HG03045 (cell line): ENCODE measurements around the gene KLHL18.
"Not testable (repeated sequence)": the region's sequence is repeated elsewhere in the genome, so short reads cannot be mapped to it uniquely, and the experiment has no call there.

Experiments used
- ATAC-seq: cut with Tn5 transposase; IDR thresholded peaks from one replicate; pipeline ENCODE4 v1.9.1; 2021; ENCODE audit warnings: mild to moderate bottlenecking, moderate library complexity; ENCODE audit not compliant: unreplicated experiment

Gene KLHL18

DNA sequence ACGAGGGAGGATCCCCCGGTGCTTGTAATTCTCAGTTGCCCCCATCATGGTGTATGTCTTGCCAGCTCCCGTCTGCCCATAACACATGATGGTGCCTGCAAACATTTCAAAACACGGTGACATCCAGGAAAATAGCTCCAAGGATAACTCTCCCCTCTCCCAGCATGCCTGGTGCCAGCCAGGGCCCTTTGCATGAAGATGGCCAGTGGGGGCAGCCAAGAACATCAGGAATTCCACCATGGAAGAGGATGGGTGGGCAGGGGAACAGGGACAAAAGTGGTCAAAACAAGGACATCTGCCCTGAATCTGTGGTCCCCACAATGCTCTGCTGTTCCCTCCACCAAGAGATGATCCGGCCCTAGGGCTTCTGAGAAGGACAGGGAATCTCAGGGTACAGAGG, 9.2 kb upstream of the KLHL18 start:
- ATAC-seq, result no peak

DNA sequence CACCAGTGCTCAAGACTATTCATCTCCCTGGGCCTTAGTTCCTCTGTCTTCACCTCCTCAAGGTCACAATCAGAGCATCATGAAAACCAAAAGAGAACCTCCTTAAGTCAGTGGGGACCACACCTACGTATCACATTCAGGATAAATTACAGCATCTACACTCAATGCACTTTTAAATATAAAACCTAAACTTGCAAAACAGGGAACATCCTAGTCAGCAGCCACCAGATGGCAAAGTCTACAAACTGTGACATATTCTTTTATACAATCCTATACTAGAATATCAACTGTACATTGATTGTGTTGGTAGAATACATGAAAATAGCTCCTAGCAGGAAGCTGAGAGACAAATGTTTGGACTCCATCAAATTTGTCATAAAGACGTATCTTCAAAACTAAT, 8.1 kb upstream of the KLHL18 start:
- no peak for ATAC-seq

DNA sequence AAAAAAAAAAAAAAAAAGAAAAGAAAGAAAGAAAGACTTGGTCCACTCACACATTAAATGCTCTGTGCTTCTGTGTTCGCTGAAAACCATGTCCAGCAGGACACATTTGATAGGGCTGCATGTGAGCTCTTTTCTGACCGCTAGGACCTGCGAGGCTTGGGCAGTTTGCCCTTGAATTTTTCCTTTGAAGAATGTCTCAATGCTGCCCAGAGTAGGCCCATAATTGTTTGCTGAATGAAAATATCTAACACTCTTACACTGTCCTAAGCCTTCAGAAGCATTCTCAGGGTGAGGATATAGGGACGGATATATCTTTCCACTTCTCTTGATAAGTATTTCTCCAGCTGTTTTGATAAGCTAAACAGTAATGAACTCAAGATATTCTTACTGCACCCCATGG, 6.2 kb upstream of the KLHL18 start:
- ATAC-seq, result no peak

DNA sequence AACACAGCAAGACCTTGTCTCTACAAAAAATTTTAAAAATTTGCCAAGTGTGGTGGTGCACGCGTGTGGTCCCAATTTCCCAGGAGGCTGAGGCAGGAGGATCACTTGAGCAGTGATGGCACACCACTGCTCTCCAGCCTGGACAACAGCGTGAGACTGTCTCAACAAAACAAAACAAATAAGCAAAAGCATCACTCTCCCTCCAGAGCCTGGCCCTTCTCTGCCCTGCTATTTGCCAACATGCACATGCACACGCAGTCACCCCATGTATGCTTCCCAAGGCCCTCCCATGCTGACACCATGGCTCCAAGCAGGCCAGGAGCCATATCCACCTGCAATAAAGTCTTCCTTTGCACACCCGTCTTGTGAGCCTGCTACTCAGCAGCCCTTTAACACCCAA, 2.2 kb upstream of the KLHL18 start:
- ATAC-seq, result no peak

DNA sequence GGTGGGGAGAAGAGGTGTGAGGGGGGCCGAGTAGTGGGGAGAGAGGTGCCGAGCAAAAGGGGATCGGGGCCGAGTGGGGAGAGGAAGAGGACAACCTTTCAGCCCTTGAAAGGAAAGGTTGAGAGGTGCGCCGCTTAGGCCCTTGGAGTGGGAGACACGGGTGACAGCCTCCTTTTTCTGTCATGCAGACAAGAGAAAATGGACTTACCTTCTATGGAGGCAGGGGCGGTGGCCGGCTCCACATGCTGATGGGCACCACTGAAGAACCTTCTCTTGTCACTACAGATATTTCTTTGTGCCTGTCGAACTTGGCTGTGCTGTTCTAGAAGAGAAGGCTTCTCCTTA, 421 bp downstream of the KLHL18 start:
- ATAC-seq, result no peak

DNA sequence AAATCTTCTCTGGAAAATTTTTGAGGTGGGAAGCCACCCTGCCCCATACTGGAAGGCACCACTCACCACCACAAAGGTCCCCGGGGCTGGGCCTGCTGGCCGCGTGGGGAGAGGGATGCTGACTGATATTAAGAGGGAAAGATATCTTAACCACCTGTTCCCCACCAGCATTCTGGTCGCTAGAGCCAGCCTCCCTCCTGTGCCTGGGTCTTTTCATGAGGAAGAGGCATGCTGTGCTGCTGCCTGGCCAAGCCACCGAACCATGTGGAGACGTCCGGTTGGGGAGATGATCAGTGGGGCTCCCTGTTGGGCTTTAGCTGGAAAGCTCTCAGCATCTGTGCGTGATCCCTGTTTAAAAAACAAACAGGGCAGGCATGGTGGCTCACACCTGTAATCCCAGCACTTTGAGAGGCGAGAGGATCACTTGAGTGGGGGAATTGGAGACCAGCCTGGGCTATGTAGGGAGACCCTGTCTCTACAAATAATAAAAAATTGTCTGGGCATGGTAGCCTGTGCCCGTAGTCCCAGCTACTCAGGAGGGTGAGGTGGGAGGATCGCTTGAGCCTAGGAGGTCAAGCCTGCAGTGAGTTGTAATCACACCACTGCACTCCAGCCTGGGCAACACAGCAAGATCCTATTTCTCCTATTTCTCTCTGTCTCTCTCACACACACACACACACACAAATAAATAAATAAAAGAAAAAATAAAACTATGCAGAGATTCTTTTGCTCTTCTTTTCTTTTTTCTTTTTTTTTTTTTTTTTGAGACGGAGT, 1.0 kb downstream of the KLHL18 start:
- ATAC-seq, result no peak

DNA sequence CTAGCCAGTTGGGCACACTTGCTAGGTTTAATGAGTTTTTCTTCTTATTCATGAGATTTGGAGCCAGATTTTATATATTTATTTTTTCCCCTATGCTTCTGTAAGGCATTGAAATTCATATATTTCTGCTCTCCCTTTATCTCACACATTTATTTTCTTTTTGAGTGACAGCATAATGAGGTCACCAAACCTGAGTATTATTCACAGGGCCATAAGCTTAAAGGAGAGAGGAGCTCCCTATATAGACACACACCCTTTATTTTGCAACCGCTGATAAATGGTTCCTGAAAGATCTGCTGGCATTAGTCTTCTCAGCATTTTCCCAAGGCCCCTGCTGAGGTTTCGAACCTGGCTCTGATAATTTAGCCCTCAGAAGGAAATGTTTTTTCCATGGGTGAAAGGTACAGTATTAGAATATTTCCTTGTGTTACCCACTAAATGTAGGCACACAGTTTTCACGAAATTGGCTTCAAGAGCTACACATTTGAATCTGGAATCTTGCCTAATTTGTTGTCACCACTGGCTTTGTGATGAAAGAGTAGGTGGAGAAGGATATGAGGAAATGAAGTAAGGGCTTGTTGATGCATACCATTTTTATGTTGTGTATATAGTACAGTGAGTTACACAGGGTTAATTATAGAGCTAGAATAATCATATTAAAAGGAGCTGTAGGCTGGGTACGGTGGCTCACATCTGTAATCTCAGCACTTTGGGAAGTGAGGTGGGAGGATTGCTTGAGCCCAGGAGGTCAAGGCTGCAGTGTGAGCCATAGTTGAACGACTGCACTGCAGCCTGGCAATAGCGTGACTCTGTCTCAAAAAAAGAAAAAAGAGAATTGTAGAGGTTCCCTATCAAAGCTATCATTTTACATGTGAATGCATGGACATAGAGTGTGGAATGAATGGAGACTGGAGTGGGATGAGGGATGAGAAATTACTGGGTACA, 6.5 kb downstream of the KLHL18 start:
- no peak for ATAC-seq

DNA sequence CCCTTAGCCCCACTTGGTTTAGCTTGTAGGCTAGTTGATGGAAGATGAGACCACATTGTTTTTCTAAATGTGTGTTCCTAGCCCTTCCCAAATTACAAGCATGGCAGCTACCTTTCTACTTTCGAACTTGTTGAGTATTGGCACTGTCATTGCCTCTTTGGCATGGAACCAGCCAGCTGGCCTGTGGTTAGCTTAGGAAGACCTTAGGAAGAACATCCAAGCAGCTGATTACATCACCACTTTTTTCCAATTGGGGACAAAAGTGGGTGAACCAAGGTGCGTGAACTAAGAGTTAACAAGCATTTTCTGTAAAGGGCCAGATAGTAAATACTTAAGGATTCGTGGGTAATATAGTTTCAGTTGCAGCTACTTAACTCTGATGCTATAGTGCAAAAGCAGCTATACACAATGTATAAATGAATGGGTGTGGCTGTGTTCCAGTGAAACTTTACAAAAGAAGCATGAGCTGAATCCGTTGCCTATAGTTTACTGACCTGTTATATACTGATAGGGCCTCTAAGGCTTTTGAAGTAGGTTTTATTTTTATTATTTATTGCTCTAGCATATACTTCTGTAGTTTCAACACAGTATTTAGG, 8.5 kb downstream of the KLHL18 start:
- no peak for ATAC-seq

DNA sequence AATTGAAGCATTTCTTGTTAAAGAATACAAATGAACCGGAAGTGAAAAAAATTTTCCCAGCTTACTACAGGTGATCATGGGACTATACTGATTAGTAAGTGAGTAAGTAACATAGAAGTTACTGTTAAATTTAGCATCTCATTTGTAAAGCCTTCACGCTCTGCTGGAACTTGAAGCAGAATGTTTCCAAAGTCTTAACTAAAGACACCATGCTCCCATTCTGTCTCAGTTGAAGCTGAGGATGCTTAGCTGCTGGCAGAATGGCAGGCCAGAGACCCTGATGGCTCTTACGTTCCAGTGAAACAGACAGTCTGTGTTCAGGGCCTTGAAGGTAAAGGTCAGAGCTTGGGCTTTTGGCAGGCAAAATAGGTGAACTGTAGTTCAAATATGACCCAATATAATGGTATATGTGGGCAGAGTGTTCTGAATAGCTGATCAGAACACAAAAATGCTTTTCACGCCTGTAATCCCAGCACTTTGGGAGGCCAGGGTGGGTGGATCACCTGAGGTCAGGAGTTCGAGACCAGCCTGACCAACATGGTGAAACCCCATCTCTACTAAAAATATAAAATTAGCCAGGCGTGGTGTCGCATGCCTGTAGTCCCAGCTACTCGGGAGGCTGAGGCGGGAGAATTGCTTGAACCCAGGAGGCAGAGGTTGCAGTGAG, 9.1 kb downstream of the KLHL18 start:
- not testable (repeated sequence) for ATAC-seq

DNA sequence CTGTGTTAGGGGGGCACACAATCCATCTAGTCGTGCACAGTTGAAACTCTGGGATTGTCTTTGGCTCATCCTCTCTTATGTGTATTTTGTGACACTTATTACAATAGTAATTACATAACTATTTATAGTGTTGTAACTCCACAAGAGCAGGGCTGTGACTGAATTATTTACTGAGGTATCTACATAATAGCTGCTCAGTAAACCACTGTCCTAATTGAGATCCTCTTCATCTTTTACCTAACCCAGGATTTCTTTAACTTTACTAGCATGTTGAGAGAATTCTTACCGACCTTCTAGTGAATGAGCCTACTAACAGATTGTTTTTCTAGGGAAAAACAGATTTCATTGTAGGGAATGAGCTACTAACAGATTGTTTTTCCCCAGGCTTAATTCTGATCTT, 11.1 kb downstream of the KLHL18 start:
- ATAC-seq, result no peak

DNA sequence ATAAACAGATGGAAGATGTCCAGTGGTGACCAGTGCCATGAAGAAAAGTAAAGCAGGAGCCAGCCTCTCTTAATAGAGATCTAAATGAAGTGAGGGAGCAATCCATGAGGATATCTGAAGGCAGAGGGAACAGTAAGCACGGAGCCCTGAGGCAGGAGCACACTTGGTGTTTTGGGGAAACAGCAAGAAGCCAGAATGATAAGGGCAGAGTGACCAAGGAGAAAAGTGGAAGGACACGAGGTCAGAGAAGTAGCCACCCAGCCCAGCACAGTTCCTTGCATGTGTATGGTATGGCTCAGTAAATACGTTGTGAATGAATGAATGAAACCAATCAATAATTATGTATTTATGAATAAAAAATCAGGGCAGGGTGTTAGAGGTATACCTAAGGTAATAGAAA, 11.6 kb downstream of the KLHL18 start:
- ATAC-seq, result no peak

DNA sequence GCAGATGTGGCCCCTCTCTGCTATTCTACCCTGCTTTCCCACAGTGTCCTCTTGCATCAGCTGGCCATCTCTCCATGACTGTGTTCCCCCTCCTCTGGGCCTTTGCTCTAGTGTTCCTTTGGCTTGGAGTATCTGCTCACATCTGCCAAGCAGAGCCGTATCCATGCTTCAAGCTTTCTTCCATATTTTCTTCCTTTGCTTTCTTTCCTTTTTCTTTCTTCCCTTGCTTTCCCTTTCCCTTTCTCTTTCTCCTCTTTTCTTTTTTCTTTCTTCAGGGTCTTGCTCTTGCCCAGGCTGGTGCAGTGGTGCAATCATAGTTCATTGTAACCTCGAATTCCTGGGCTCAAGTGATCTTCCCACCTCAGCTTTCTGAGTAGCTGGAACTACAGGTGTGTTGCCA, 12.6 kb downstream of the KLHL18 start:
- no peak for ATAC-seq

DNA sequence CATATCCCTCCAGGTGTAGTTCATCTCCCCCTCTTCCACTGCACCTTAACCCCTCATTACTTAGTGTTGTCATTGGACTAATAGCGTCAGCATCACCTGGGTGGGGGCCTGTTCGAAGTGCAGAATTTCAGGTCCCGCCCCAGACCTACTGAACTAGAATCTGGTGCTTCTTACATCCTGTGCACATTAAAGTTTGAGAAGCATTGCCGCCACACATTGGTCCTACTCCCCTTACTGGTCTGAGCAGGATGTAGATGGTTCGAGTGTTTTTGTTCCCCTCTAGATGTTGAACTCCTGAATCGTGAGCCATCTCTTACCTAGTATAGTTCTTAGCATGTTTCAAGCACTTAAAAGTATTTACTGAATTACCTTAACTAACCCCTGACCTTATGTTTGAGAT, 13.2 kb downstream of the KLHL18 start:
- ATAC-seq, result no peak

DNA sequence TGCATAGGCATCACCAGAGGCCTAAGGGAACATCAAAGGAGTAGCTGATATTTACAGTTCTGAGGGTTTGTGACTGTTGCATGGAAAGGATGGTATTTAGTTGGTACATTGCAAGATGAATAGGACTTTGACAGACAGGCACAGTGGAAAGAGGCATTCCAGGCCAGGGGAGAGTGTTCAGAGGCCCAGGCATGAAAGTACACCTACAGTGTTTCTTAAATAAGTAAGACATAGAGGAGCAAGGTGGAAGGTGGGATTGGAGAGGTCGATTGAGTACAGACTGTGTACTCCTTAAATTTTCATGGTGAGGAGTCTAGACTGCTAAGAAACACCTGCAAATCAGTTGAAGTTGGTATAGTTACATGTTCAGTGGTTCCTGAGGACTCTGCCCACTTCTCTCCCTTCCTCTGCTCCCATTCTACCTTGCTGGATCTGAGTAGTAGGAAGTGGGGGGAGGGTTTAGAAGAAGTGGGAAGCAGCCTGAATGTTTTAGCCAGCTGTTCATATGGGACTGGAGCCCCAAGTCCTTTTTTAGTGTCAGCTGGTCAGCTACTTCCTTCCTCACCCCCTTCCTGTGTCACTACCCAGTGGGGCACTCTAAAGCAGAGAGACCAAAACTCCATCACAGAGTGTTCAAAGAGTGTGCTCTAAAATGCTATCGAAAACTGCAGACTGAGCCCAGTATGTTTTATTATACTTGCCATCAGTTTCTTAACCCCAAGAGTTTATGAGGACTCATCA, 14.0 kb downstream of the KLHL18 start:
- ATAC-seq, result no peak

DNA sequence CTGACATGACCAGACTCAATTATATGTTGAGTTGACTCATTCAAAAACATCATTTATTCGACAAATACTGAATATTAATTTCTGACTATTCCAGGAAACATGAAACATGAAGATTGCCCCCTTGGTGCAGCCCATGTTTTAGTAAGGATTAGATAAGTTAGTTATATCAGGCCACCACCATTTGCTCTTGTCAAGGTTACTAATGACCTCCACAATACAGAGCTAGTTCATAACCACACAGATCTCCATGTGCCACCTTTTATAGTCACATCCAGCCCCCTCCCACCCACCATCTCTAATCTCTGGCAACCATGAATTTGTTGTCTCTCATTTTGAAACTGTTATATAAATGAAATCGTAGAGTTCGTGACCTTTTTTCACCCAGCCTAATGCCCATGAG, 15.7 kb downstream of the KLHL18 start:
- ATAC-seq, result no peak

DNA sequence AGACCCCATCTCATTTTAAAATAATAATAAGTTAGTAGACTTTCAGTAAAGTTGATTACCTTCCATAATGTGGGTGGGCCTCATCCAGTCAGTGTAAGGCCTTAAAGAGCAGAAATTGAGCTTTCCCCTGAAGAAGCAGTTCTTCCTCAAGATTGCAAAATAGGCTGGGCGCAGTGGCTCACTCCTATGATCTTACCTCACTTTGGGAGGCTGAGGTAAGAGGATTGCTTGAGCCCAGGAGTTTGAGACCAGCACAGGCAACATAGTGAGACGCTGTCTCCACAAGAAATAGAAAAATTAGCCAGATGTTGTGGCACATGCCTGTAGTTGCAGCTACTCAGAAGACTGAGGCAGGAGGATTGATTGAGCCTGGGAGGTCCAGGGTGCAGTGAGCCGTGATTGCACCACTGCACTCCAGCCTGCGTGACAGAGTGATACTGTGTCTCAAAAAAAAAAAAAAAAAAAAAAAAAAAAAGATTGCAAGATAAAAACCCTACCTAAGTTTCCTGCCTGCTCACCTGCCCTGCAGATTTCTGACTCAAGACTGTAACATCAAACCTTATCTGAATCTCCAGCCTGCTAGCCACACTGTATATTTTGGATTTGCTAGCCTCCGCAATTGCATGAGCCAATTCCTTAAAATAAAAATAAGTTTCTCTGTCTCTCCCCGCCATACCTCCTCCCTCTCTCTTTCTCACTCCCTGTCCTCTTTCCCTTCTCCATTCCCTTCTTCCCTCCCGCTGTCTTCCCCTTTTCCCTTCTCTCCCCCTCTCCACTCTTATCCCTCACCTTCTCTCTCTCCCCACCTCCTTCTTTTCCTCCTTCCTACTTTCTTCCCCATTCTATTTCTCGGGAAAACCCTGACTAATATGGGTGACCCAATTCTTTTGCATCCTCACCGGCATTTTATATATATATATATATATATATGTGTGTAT, 16.9 kb downstream of the KLHL18 start:
- no peak for ATAC-seq

DNA sequence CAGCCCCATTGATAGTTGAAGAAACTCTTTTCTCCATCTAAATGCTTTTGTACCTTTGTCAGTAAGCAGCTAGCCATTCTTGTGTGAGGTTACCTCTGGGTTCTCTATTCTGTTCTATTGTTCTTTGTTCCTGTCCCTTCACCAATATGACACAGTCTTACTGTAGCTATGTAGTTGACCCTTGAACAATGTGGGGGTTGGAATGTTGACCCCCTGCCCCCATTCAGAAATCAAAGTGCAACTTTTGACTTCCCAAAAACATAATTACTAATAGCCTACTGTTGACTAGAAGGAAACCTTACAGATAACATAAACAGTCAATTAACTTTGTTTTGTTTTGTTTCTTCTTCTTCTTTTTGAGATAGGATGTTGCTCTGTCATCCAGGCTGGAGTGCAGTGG, 18.7 kb downstream of the KLHL18 start:
- no peak for ATAC-seq

DNA sequence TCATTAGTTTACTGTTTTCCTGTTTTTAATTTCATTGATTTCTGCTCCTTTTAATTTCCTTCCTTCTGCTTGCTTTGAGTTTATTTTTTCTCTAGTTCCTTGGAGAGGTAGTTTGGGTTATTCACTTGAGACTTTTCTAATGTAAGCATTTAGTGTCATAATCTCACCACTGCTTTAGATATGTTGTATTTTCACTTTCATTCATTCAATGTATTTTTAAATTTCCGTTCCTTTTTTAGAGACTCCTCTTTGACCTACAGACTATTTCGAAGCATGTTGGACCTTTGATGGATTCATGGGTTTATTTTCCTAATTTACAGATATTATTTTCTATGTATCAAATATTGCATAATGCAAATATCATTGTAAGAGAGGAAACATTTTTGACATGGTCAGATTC, 23.3 kb downstream of the KLHL18 start:
- no peak for ATAC-seq

DNA sequence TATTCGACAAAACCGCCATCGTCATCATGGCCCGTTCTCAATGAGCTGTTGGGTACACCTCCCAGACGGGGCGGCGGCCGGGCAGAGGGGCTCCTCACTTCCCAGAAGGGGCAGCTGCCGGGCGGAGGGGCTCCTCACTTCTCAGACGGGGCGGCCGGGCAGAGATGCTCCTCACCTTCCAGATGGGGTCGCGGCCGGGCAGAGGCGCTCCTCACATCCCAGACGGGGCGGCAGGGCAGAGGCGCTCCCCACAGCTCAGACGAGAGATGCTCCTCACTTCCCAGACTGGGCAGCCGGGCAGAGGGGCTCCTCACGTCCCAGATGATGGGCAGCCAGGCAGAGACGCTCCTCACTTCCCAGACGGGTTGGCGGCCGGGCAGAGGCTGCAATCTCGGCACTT, 26.5 kb downstream of the KLHL18 start:
- not testable (repeated sequence) for ATAC-seq

DNA sequence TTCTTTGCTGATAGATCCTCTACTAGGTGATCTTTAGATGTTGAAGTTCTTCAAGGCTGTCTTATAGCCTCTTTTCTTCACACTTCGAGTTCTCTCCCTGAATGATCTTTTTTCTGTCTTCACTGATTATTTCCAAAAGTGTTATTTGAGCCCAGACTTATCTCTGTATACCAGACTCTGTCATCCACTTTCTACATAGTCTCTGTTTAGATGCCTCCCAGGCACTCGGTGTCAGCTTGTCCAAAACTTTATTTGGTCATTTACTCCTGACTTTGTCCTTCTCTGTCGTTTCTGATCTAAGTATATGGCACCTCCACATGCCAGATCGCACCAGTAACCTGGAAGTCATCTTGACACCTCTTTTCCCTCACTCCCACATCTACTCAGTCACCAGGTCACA, 27.6 kb downstream of the KLHL18 start:
- no peak for ATAC-seq
